Endothelial cell of umbilical vein (primary cell): ENCODE measurements around the gene SYCP1. TPM values are rescaled to one million over a fixed set of nuclear protein-coding genes. Genes with fewer than 3 reads are reported as not detected.

Experiments
- BruUV-seq: library from RNA; stranded (reverse); fragments of 400-500 nt; replicated peaks from 2 replicates; lab custom pipeline; 2021; lab: Mats Ljungman, UMichigan
- CTCF ChIA-PET: fragments of 300-600, 350-600 bp; sonication (Branson Sonifier 250); formaldehyde crosslinking; loops from one replicate; lab custom pipeline; 2021; ENCODE audit warnings: antibody characterized with exemption, inconsistent platforms; lab: Charles Lee
- POLR2A ChIA-PET: fragments of 300-600, 350-600 bp; sonication (Branson Sonifier 250); formaldehyde crosslinking; loops from one replicate; lab custom pipeline; 2021; ENCODE audit warnings: antibody characterized with exemption, inconsistent platforms; lab: Charles Lee
- DNase-seq: peaks from one replicate; pipeline ENCODE4 v3.0.0-alpha.2; 2011; ENCODE audit warnings: low read depth, low spot score
- FAIRE-seq: peaks from 2 replicates; lab custom pipeline; 2011; peaks lifted over from hg19 to GRCh38; lab: Jason Lieb, UNC
- H2AFZ ChIP-seq: 2 replicates; pipeline ENCODE4 v1.6.0; 2012; ENCODE audit warnings: low read depth, low read length, control low read depth, inconsistent platforms
- H3K27ac ChIP-seq: 2 replicates; pipeline ENCODE4 v1.5.1; 2011; ENCODE audit warnings: low read depth, mild to moderate bottlenecking, control low read depth, low read length, moderate library complexity; ENCODE audit not compliant: insufficient read depth
- H3K27me3 ChIP-seq, 2 experiments: 2 replicates each; pipeline versions ENCODE4 v1.6.0 to v1.6.1; 2011; ENCODE audit warnings: low read length in 2 of 2, mixed read lengths in 1 of 2; ENCODE audit not compliant: control insufficient read depth in 2 of 2, insufficient read depth in 2 of 2
- H3K36me3 ChIP-seq, 2 experiments: 2 replicates in 1 of 2; 3 replicates in 1 of 2; pipeline ENCODE4 v1.5.1; 2011; ENCODE audit warnings: low read length in 2 of 2, mild to moderate bottlenecking in 1 of 2, moderate library complexity in 1 of 2; ENCODE audit not compliant: control insufficient read depth in 2 of 2, insufficient read depth in 2 of 2; ENCODE audit errors: extremely low read depth in 1 of 2
- H3K4me1 ChIP-seq: 3 replicates; pipeline ENCODE4 v1.5.1; 2011; ENCODE audit warnings: mild to moderate bottlenecking, low read length; ENCODE audit not compliant: control insufficient read depth, insufficient read depth; ENCODE audit errors: extremely low read depth
- H3K4me2 ChIP-seq: 2 replicates; pipeline ENCODE4 v1.6.1; 2011; ENCODE audit warnings: low read length, control low read depth, mixed read lengths; ENCODE audit not compliant: insufficient read depth
- H3K4me3 ChIP-seq, 3 experiments: fragments of 200-600 bp in 1 of 3; sonication (generic), shearing (Covaris generic) in 1 of 3; replicated peaks in 1 of 3; 2 replicates each; pipeline ENCODE4 v1.5.1; 2011 to 2016; ENCODE audit warnings: control low read depth in 3 of 3, low read length in 3 of 3, mild to moderate bottlenecking in 2 of 3, inconsistent platforms in 1 of 3, low read depth in 1 of 3, moderate library complexity in 1 of 3; ENCODE audit not compliant: insufficient read depth in 1 of 3
- H3K79me2 ChIP-seq: 2 replicates; pipeline ENCODE4 v1.6.0; 2012; ENCODE audit warnings: low read length, inconsistent platforms; ENCODE audit not compliant: control insufficient read depth, insufficient read depth
- H3K9ac ChIP-seq: replicated peaks from 2 replicates; pipeline ENCODE3; 2011; ENCODE audit warnings: low read length, control low read depth; ENCODE audit not compliant: insufficient read depth; ENCODE audit errors: extremely low read depth
- H3K9me1 ChIP-seq: replicated peaks from 3 replicates; pipeline ENCODE4 v1.6.0; 2011; ENCODE audit warnings: mild to moderate bottlenecking, low read length; ENCODE audit not compliant: control insufficient read depth, insufficient read depth; ENCODE audit errors: extremely low read depth
- H3K9me3 ChIP-seq: replicated peaks from 2 replicates; pipeline ENCODE4 v1.5.1; 2012; ENCODE audit warnings: low read length, inconsistent platforms; ENCODE audit not compliant: control insufficient read depth, insufficient read depth
- H4K20me1 ChIP-seq: replicated peaks from 2 replicates; pipeline ENCODE3; 2011; ENCODE audit warnings: mild to moderate bottlenecking, low read length; ENCODE audit not compliant: control insufficient read depth, insufficient read depth; ENCODE audit errors: extremely low read depth
- EZH2 ChIP-seq: IDR thresholded peaks from 2 replicates; pipeline ENCODE4 v1.6.1; 2012; ENCODE audit warnings: borderline replicate concordance, low read depth, mild to moderate bottlenecking, moderate library complexity, low read length, inconsistent platforms; ENCODE audit not compliant: severe bottlenecking
- FOS ChIP-seq: IDR thresholded peaks from 2 replicates; pipeline ENCODE4 v1.6.1; 2011; ENCODE audit warnings: mild to moderate bottlenecking, low read length, moderate library complexity, borderline replicate concordance; ENCODE audit not compliant: insufficient read depth
- GATA2 ChIP-seq: IDR thresholded peaks from 2 replicates; pipeline ENCODE4 v1.7.0; 2011; ENCODE audit warnings: low read depth, mild to moderate bottlenecking, moderate library complexity, mixed read lengths, low read length; ENCODE audit not compliant: insufficient read length, insufficient read depth
- JUN ChIP-seq: IDR thresholded peaks from 2 replicates; pipeline ENCODE4 v1.6.1; 2011; ENCODE audit warnings: borderline replicate concordance, low read depth; ENCODE audit not compliant: insufficient read length, insufficient read depth
- MYC ChIP-seq: IDR thresholded peaks from one replicate; pipeline ENCODE4 v1.6.1; 2011; ENCODE audit warnings: mild to moderate bottlenecking, low read depth, low read length
- POLR2A ChIP-seq: IDR thresholded peaks from 2 replicates; pipeline ENCODE4 v1.6.1; 2012; ENCODE audit warnings: low read depth, mild to moderate bottlenecking, control low read depth, low read length
- POLR2AphosphoS5 ChIP-seq: IDR thresholded peaks from 2 replicates; pipeline ENCODE4 v1.6.1; 2012; ENCODE audit warnings: low read depth, mild to moderate bottlenecking, control low read depth, low read length, moderate library complexity; ENCODE audit not compliant: insufficient read depth
- dilution Hi-C: fragments of 300-500 bp; cut with MboI; formaldehyde crosslinking; loops from one replicate; pipeline ENCODE4 v1.15.0; 2019; ENCODE audit warnings: low sequenced_read_pairs; ENCODE audit not compliant: extremely low pct_ligation_motif_present
- intact Hi-C: fragments of 100-400 bp; cut with micrococcal nuclease; formaldehyde crosslinking; loops from one replicate; pipeline ENCODE4 v1.10.0; 2022
- polyA plus RNA-seq, 4 experiments: library from polyadenylated mRNA; depleted of rRNA in 3 of 4; stranded (reverse) in 3 of 4; unstranded in 1 of 4; fragments of >200 nt; gene quantifications; 2 replicates each; pipeline versions ENCODE4 v1.2.1 to v1.2.3, GENCODE V29; 2011 to 2012; ENCODE audit warnings: missing spikeins in 1 of 4
- total RNA-seq: library from RNA; stranded (reverse); gene quantifications from 2 replicates; pipeline ENCODE4 v1.2.3, GENCODE V29; 2021
- TF ChIP-seq, protein P1 (sequence below), 2 donors: IDR thresholded peaks; 1 replicate in 1 of 2; 2 replicates in 1 of 2; pipeline ENCODE4 v1.5.1; 2011; ENCODE audit warnings: low read length in 2 of 2, mild to moderate bottlenecking in 2 of 2, moderate library complexity in 2 of 2, control low read depth in 1 of 2, inconsistent platforms in 1 of 2, low read depth in 1 of 2; ENCODE audit not compliant: insufficient read depth in 1 of 2; ENCODE audit errors: extremely low read depth in 1 of 2
- TF ChIP-seq, protein P2 (sequence below): IDR thresholded peaks from 2 replicates; pipeline ENCODE4 v1.6.1; 2011; ENCODE audit not compliant: insufficient read depth, insufficient read length

The SYCP1 gene
- total and polyA plus RNA-seq, 2 donors (not counting 3 experiments of a cell fraction or from before 2014, with no cell fraction given), result not detected

DNA sequence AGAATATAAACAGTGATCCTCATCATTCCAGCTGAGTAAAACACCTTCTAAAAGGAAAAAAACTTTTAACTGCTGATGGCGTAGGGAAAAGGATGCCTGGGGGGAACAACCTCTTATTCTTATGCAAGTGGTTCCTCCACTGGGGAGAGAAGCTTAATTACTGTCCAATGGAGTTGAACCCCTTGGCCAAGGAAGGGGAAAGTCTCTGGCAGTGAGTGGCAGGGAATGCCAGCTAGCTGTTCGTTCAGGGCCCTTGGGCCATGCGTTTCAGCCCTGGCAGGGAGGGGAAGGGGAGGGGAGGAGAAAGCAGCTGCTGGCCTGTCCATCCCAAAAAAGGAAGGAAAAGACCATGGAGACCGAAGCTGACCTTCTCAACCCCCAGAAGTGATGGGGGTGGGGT is 22.6 kb upstream of the SYCP1 start:
- H4K20me1 ChIP-seq, result no peaks in the 10 kb centered on the region
- H3K4me3 ChIP-seq, result no peak overlapping the region
- TF ChIP-seq POLR2AphosphoS5 (no peak), JUN (no peak), POLR2A (no peak), GATA2 (no peak), FOS (no peak), EZH2 (no peak), MYC (no peak)
- TF ChIP-seq, protein P1, sequence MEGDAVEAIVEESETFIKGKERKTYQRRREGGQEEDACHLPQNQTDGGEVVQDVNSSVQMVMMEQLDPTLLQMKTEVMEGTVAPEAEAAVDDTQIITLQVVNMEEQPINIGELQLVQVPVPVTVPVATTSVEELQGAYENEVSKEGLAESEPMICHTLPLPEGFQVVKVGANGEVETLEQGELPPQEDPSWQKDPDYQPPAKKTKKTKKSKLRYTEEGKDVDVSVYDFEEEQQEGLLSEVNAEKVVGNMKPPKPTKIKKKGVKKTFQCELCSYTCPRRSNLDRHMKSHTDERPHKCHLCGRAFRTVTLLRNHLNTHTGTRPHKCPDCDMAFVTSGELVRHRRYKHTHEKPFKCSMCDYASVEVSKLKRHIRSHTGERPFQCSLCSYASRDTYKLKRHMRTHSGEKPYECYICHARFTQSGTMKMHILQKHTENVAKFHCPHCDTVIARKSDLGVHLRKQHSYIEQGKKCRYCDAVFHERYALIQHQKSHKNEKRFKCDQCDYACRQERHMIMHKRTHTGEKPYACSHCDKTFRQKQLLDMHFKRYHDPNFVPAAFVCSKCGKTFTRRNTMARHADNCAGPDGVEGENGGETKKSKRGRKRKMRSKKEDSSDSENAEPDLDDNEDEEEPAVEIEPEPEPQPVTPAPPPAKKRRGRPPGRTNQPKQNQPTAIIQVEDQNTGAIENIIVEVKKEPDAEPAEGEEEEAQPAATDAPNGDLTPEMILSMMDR (IDR thresholded peaks at IDR 0.05; ENCODE audit: extremely low read depth in 1 of 2, insufficient read depth in 1 of 2, low read depth in 1 of 2, low read length in 2 of 2), result no peak
- TF ChIP-seq, protein P2, sequence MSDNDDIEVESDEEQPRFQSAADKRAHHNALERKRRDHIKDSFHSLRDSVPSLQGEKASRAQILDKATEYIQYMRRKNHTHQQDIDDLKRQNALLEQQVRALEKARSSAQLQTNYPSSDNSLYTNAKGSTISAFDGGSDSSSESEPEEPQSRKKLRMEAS, result no peak
- ChIA-PET CTCF (no interaction called here), POLR2A (interaction anchor here (0.5 kb wide), 1 partner anchor 485 kb away, joined by 4 read pairs; no protein-coding TSS in a partner anchor)
- H3K4me1 ChIP-seq, result no peaks in the 10 kb centered on the region
- no peak overlapping the region for H2AFZ ChIP-seq
- DNase-seq (no peak), FAIRE-seq (no peak)
- no peaks in the 10 kb centered on the region for H3K9me1 ChIP-seq
- dilution Hi-C loops, result no loop called here
- H3K36me3 ChIP-seq, result no peaks in the 10 kb centered on the region
- intact Hi-C loops, result no loop called here
- no peak overlapping the region for H3K9ac ChIP-seq
- no peaks in the 10 kb centered on the region for H3K9me3 ChIP-seq
- no peak overlapping the region for H3K27ac ChIP-seq
- H3K4me2 ChIP-seq, result no peak overlapping the region
- BruUV-seq, result no TSS peak
- no peaks in the 10 kb centered on the region for H3K79me2 ChIP-seq
- H3K27me3 ChIP-seq, result peaks cover 0 to 3% of the 10 kb centered on the region in 2 experiments
